K562 (cell line): ENCODE results near the gene PTCH2. TPM values are rescaled to one million over a fixed set of nuclear protein-coding genes. Genes with fewer than 3 reads are reported as not detected.
A peak's percentile ranks its signal among the peaks of the same experiment; 100 is the strongest.

ENCODE experiments used
- HNRNPH1 ChIP-seq: fragments of 200-400 bp; formaldehyde crosslinking; optimal IDR thresholded peaks from 2 replicates; pipeline ENCODE3; 2017; ENCODE audit warnings: low read depth, mild to moderate bottlenecking, low read length, moderate library complexity
- NFATC3 ChIP-seq: fragments of 450-650 bp; IDR thresholded peaks from 2 replicates; pipeline ENCODE4 v1.6.1; 2017; ENCODE audit warnings: mild to moderate bottlenecking
- ZNF586 ChIP-seq: fragments of 450-650 bp; formaldehyde crosslinking; conservative IDR thresholded peaks from 2 replicates; pipeline ENCODE4 v1.4.0; 2020; ENCODE audit warnings: mild to moderate bottlenecking, moderate library complexity
- polyA plus RNA-seq, 8 experiments: library from polyadenylated mRNA; depleted of rRNA in 4 of 8; stranded (reverse) in 5 of 8; unstranded in 3 of 8; fragments of >200 nt; fragmentation: Nextera tagmentation in 2 of 8; fragmentation: Illumina TruSeq in 1 of 8; extraction: Ambion mirVana in 2 of 8; extraction: Trizol in 1 of 8; gene quantifications; 2 replicates each; pipeline versions ENCODE4 v1.2.1 to v1.2.3, GENCODE V29; 2011 to 2014; ENCODE audit warnings: inconsistent platforms in 1 of 8, missing spikeins in 1 of 8
- total RNA-seq, 7 experiments: library from RNA; depleted of rRNA in 6 of 7; stranded (reverse); fragments of >200 nt in 6 of 7; fragmentation: Illumina TruSeq in 2 of 7; extraction: Trizol in 2 of 7; gene quantifications; 2 replicates each; pipeline versions ENCODE4 v1.2.1 to v1.2.3, GENCODE V29; 2011 to 2021; ENCODE audit warnings: low replicate concordance in 1 of 7
- TF ChIP-seq, protein P1 (sequence below): fragments of 150-350 bp; conservative IDR thresholded peaks from 2 replicates; pipeline ENCODE4 v1.6.1; 2014; ENCODE audit warnings: low read length
- TF ChIP-seq, protein P2 (sequence below): sonication (generic); formaldehyde crosslinking; IDR thresholded peaks from 2 replicates; pipeline ENCODE4 v1.8.0; 2022; ENCODE audit warnings: missing genetic modification reagents, mild to moderate bottlenecking, borderline replicate concordance
- TF ChIP-seq, protein P3 (sequence below), 2 experiments: fragments of 450-650 bp; formaldehyde crosslinking in 1 of 2; IDR thresholded peaks; 2 replicates each; pipeline versions ENCODE4 v1.4.0 to v1.6.1; 2014 to 2020; ENCODE audit warnings: mild to moderate bottlenecking in 2 of 2, borderline replicate concordance in 1 of 2, low read depth in 1 of 2
- TF ChIP-seq, protein P4 (sequence below): sonication (generic); formaldehyde crosslinking; IDR thresholded peaks from 2 replicates; pipeline ENCODE4 v1.8.1; 2023; ENCODE audit warnings: mild to moderate bottlenecking, missing genetic modification reagents

The PTCH2 gene
- total and polyA plus RNA-seq, 9 of the 15 experiments (the other 6 are each of a cell fraction or from before 2014, with no cell fraction given): 0.15 to 27.3 (median 0.48) TPM; not detected in 1

DNA sequence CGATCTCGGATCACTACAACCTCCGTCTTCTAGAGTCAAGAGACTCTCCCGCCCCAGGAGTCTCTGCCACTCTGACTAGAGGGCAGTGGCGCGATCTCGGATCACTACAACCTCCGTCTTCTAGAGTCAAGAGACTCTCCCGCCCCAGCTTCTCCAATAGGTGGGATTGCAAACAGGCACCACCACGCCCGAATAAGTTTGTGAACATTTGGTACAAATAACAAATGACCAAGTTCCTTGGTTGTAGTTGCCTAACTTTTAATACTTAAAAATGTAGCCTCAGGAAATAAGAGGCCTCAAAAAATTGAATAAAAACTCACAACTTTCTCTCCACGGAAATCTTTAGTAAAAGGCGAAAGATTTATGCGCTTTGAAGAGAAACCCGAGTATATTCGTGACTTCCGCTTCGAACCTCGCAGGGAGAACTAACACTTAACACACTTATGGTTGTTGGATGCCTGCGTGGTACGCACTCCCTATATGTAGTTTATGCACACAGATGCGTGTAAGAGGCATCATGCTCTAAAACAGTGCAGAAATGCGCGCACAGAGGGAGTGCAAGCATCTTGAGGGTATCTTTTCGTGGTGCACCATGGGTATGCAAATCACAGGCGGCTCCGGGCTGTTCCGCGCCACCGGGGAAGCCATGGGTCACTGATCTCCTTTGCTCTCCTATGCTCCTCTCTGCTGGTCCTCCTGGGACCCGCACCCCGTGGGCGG is 23.3 kb downstream of the PTCH2 start (continued):
- TF ChIP-seq, protein P1, sequence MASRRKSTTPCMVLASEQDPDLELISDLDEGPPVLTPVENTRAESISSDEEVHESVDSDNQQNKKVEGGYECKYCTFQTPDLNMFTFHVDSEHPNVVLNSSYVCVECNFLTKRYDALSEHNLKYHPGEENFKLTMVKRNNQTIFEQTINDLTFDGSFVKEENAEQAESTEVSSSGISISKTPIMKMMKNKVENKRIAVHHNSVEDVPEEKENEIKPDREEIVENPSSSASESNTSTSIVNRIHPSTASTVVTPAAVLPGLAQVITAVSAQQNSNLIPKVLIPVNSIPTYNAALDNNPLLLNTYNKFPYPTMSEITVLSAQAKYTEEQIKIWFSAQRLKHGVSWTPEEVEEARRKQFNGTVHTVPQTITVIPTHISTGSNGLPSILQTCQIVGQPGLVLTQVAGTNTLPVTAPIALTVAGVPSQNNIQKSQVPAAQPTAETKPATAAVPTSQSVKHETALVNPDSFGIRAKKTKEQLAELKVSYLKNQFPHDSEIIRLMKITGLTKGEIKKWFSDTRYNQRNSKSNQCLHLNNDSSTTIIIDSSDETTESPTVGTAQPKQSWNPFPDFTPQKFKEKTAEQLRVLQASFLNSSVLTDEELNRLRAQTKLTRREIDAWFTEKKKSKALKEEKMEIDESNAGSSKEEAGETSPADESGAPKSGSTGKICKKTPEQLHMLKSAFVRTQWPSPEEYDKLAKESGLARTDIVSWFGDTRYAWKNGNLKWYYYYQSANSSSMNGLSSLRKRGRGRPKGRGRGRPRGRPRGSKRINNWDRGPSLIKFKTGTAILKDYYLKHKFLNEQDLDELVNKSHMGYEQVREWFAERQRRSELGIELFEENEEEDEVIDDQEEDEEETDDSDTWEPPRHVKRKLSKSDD: peak; percentile 30; the same call in 1 of the 2 replicates
- TF ChIP-seq, protein P2, sequence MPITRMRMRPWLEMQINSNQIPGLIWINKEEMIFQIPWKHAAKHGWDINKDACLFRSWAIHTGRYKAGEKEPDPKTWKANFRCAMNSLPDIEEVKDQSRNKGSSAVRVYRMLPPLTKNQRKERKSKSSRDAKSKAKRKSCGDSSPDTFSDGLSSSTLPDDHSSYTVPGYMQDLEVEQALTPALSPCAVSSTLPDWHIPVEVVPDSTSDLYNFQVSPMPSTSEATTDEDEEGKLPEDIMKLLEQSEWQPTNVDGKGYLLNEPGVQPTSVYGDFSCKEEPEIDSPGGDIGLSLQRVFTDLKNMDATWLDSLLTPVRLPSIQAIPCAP: no peak
- TF ChIP-seq HNRNPH1 (no peak), NFATC3 (peak; percentile 82; the same call in 1 of the 2 replicates), ZNF586 (CRISPR knock-in tag) (peak; percentile 85)
- TF ChIP-seq, protein P3, sequence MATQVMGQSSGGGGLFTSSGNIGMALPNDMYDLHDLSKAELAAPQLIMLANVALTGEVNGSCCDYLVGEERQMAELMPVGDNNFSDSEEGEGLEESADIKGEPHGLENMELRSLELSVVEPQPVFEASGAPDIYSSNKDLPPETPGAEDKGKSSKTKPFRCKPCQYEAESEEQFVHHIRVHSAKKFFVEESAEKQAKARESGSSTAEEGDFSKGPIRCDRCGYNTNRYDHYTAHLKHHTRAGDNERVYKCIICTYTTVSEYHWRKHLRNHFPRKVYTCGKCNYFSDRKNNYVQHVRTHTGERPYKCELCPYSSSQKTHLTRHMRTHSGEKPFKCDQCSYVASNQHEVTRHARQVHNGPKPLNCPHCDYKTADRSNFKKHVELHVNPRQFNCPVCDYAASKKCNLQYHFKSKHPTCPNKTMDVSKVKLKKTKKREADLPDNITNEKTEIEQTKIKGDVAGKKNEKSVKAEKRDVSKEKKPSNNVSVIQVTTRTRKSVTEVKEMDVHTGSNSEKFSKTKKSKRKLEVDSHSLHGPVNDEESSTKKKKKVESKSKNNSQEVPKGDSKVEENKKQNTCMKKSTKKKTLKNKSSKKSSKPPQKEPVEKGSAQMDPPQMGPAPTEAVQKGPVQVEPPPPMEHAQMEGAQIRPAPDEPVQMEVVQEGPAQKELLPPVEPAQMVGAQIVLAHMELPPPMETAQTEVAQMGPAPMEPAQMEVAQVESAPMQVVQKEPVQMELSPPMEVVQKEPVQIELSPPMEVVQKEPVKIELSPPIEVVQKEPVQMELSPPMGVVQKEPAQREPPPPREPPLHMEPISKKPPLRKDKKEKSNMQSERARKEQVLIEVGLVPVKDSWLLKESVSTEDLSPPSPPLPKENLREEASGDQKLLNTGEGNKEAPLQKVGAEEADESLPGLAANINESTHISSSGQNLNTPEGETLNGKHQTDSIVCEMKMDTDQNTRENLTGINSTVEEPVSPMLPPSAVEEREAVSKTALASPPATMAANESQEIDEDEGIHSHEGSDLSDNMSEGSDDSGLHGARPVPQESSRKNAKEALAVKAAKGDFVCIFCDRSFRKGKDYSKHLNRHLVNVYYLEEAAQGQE (IDR thresholded peaks at IDR 0.05; ENCODE audit: borderline replicate concordance): peak; percentile 81
- TF ChIP-seq, protein P3 (CRISPR knock-in tag; IDR thresholded peaks at IDR 0.05; ENCODE audit: low read depth): 0 out of 2 replicates have a peak, but pooled peaks have one; percentile 53
- TF ChIP-seq, protein P4, sequence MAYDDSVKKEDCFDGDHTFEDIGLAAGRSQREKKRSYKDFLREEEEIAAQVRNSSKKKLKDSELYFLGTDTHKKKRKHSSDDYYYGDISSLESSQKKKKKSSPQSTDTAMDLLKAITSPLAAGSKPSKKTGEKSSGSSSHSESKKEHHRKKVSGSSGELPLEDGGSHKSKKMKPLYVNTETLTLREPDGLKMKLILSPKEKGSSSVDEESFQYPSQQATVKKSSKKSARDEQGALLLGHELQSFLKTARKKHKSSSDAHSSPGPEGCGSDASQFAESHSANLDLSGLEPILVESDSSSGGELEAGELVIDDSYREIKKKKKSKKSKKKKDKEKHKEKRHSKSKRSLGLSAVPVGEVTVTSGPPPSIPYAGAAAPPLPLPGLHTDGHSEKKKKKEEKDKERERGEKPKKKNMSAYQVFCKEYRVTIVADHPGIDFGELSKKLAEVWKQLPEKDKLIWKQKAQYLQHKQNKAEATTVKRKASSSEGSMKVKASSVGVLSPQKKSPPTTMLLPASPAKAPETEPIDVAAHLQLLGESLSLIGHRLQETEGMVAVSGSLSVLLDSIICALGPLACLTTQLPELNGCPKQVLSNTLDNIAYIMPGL (CRISPR knock-in tag): no peak
